Measurements from ENCODE around the gene FAAP20. TPM values are rescaled to one million over a fixed set of nuclear protein-coding genes. Genes with fewer than 3 reads are reported as not detected.

The FAAP20 gene
- total RNA-seq, 1 experiment from 2014 or later, result 184 TPM

GRCh38 chr1:2231532-2232254 lies 37.1 kb upstream of the FAAP20 start:
- in situ Hi-C loops (cut with HindIII; ENCODE audit: low pct_unique_long_range_greater_than_20kb, low sequenced_read_pairs), result no loop called here
- no peak for DNase-seq (ENCODE audit: low read depth)

- DNase-seq (ENCODE audit: low read depth), result no peak
- in situ Hi-C loops (cut with HindIII; ENCODE audit: low pct_unique_long_range_greater_than_20kb, low sequenced_read_pairs), result no loop called here
These were observed 36.4 kb upstream of the FAAP20 start for GRCh38 chr1:2230781-2231531.

- in situ Hi-C loops (cut with HindIII; ENCODE audit: low pct_unique_long_range_greater_than_20kb, low sequenced_read_pairs), result no loop called here
- DNase-seq (ENCODE audit: low read depth), result no peak
These were observed 35.5 kb upstream of the FAAP20 start for GRCh38 chr1:2229911-2230731.

DNA sequence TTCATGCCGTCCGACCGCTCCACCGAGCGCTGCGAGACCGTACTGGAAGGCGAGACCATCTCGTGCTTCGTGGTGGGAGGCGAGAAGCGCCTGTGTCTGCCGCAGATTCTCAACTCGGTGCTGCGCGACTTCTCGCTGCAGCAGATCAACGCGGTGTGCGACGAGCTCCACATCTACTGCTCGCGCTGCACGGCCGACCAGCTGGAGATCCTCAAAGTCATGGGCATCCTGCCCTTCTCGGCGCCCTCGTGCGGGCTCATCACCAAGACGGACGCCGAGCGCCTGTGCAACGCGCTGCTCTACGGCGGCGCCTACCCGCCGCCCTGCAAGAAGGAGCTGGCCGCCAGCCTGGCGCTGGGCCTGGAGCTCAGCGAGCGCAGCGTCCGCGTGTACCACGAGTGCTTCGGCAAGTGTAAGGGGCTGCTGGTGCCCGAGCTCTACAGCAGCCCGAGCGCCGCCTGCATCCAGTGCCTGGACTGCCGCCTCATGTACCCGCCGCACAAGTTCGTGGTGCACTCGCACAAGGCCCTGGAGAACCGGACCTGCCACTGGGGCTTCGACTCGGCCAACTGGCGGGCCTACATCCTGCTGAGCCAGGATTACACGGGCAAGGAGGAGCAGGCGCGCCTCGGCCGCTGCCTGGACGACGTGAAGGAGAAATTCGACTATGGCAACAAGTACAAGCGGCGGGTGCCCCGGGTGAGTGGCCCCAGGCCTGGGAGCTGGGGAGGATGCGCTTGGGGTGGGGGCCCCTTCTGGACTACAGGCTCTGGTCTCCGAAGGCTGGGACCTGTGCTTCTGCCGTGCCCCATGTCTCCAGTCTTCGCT lies 34.7 kb upstream of the FAAP20 start:
- in situ Hi-C loops (cut with HindIII; ENCODE audit: low pct_unique_long_range_greater_than_20kb, low sequenced_read_pairs), result no loop called here
- DNase-seq (ENCODE audit: low read depth), result peak; percentile 63

DNA sequence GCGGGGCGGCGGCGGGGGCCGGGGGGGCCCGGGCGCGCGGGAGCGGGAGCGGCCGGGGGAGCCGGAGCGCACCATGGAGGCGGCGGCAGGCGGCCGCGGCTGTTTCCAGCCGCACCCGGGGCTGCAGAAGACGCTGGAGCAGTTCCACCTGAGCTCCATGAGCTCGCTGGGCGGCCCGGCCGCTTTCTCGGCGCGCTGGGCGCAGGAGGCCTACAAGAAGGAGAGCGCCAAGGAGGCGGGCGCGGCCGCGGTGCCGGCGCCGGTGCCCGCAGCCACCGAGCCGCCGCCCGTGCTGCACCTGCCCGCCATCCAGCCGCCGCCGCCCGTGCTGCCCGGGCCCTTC lies 34.1 kb upstream of the FAAP20 start:
- no peak for DNase-seq (ENCODE audit: low read depth)
- in situ Hi-C loops (cut with HindIII; ENCODE audit: low pct_unique_long_range_greater_than_20kb, low sequenced_read_pairs), result no loop called here

DNA sequence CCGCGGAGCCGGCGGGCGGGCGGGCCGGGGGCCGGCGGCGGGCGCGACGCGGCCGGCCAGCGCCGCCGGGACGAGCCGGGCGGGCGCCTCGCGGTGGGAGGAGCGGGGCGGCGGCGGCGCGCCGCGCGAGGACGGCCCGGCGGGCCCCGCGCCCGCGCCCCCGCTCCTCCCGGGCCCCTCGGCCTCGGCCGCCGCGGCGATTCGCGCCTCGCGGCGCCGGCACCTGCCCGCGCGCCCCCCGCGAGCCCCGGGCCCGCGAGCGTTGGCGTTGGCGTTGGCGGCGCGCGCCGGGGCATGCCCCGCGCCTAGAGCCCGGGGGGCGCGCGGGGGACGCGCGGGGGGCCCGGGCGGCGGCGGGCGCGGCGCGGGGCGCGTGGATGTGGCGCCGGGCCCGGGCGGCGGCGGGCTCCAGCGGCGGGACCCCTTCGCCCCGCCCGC lies 33.6 kb upstream of the FAAP20 start, which contains the start of gene SKI:
TSS of gene SKI (plus strand) at position 163 of the 438 bp plus-strand sequence. CDS start 448 bp downstream, outside the sequence.
- in situ Hi-C loops (cut with HindIII; ENCODE audit: low pct_unique_long_range_greater_than_20kb, low sequenced_read_pairs), result no loop called here
- DNase-seq (ENCODE audit: low read depth), result no peak

DNA sequence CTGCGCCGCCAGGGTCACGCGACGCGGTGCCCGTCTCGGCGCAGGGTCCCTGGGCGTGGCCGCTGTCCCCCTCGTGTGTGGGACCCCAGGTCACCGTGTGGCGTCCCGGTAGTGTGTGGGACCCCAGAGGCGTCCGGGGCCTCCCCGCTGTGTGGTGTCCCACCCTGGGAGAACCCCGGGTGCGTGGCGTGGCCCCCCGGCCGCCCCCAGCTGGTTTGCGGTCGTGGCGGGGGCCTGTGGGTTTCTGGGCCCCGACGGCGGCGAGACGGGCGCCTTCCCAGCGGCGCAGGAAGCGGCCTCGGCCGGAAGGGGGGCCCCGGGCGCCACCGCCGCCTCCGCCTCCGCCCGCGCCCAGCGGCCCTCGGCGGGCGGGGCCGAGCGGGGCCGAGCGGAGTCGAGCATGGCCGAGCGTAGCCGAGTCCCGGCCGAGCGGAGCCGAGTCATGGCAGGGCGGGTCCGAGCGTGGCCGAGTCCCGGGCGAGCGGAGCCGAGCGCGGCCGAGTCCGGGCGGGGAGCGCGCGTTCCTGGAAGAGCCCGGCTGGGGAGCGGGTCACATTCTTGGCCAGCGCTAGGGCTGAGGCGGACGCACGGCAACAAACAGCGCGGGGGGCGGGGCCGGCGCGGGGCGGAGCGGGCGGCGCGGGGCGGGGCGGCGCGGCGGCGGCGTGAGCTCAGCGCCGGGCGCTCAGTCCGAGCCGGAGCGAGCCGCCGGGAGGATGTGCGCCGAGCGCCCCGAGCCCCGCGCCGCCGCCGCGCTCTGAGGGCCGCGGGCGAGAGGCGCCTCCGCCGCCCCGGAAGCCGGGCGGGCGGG lies 33.0 kb upstream of the FAAP20 start:
- in situ Hi-C loops (cut with HindIII; ENCODE audit: low pct_unique_long_range_greater_than_20kb, low sequenced_read_pairs), result no loop called here
- DNase-seq (ENCODE audit: low read depth), result peak; percentile 93

GRCh38 chr1:2226525-2227345 lies 32.2 kb upstream of the FAAP20 start:
- in situ Hi-C loops (cut with HindIII; ENCODE audit: low pct_unique_long_range_greater_than_20kb, low sequenced_read_pairs), result no loop called here
- DNase-seq (ENCODE audit: low read depth), result no peak

DNA sequence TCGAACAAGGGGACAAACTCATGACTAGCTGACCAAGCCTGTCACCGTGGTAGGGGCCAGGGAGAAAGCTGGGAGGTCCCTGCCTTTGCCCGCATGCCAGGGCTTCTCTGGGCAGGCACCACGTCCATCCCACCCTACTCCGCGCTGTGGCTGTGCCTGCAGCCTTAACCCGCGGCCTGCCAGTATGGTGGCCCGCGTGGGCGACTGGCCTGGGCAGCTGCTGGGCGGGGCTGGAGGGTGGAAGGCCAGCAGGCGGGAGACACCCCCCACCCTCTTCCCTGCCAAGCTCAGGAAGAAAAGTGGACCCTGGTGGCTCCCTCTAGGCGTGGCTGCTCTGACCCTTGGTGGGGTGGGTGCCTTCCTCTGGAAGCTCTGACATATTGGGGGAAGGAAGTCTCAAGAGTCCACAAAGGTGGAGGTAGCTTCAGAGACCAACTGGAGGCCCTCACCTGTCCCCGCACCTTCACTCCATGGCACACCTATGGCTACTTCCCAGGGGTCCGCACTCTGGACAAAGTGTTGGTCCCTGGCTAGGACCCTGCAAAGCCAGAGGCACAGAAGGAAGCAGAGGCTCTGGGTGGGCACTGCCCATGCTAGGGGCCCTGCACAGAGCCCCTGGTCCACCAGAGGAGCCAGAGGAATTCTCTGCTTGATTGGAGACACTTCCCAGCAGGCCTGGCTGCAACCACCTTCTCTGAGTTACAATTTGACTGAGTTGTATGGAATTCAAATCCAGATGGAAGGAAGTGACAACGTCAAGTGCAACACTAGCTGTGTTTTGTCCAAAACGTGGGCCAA lies 30.3 kb upstream of the FAAP20 start:
- in situ Hi-C loops (cut with HindIII; ENCODE audit: low pct_unique_long_range_greater_than_20kb, low sequenced_read_pairs), result no loop called here
- DNase-seq (ENCODE audit: low read depth), result no peak

DNA sequence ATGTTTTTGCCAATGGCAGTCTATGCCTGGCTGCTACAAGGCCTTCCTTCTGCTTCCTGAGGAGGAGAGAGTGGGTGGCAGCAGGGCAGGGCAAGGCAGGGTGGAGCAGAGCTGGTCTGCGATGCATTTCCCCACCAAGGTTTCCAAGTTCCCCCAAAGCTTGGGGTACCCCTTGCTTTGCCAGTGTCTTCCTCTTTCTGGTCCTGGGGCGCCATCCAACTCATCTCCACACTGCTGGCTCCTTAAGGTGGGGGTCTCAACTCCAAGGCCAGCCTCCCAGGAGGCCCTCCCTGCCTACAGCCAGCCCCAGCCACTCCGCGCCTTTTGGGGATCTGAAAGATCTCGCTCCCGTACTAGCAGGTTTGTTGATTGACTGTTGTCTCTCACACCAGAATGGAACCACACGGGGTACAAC lies 29.6 kb upstream of the FAAP20 start:
- DNase-seq (ENCODE audit: low read depth), result no peak
- in situ Hi-C loops (cut with HindIII; ENCODE audit: low pct_unique_long_range_greater_than_20kb, low sequenced_read_pairs), result no loop called here

DNA sequence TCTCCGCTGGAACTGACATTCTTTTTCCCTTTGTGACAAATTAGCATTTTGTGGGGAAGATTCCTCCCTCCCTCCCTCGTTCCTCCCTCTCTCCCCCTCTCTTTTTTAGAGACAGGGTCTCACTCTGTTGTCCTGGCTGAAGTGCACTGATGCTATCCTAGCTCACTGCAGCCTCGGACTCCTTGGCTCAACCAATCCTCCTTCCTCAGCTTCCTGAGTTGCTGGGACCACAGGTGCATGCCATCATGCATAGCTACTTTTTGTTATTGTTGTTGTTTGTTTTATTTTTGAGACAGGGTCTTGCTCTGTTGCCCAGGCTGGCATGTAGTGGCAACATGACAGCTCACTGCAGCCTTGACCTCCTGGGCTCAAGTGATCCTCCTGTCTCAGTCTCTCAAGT lies 26.7 kb upstream of the FAAP20 start:
- in situ Hi-C loops (cut with HindIII; ENCODE audit: low pct_unique_long_range_greater_than_20kb, low sequenced_read_pairs), result no loop called here
- no peak for DNase-seq (ENCODE audit: low read depth)

GRCh38 chr1:2216767-2217058 lies 22.1 kb upstream of the FAAP20 start:
- no peak for DNase-seq (ENCODE audit: low read depth)
- in situ Hi-C loops (cut with HindIII; ENCODE audit: low pct_unique_long_range_greater_than_20kb, low sequenced_read_pairs), result no loop called here

DNA sequence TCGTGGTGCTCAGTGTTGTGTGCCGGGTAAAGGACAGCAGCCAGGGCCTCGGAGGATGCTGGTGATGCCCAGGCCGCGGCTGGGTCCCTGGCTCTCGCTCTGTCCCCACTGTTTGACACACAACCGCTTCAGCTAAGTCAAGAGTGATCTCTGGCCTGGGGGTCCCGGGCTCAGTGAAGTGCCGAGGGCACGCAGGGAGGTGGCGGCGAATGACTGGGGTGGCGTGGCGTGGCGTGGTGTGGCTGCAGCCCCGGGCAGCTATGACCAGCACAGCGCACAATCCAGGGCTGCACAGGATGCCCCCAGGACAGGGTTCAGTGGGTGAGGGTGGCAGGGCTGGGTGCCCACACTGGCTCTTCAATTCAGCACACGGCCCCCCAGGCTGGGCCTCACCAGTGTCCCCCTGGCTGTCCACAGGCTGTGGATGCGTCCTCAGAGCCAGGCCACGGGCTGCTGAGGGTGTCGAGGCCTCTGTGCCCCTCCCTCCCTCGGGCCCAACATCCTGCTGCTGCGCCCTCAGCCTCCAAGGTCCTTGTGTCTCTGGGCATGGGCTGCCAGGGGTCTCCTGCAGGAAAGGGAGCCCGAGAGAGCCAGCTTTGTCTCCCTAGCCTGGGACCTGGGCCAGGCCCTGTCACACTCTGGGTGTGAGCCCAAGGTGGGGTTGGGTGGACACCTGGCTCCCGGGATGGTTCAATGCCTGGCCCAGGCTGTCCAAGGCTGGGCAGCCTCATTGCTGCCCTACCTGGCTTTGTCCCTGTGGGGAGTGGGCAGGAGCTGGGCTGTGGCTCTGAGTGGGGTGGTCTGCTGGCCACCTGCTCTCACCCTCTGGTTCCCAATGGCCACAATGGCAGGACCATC lies 21.6 kb upstream of the FAAP20 start:
- in situ Hi-C loops (cut with HindIII; ENCODE audit: low pct_unique_long_range_greater_than_20kb, low sequenced_read_pairs), result no loop called here
- no peak for DNase-seq (ENCODE audit: low read depth)

DNA sequence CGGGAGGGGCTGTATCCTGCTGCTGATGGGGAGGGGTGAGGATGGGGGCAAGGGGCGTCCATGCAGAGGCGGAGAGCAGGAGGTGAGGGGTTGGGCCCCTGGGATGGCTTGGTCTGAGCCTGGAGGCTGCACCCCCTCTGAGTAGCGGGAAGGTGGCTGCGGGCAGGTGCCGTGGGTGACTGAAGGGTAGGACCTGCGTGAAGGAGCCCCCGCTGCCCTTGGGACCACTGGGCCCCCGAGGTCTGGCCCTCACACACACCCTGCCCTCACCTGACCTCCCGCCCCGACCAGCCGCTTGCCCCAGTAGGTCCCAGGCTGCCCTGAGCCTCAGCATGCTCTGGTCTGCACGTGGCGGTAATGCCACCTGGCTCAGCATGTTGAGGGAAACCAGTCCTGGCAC lies 20.8 kb upstream of the FAAP20 start:
- DNase-seq (ENCODE audit: low read depth), result no peak
- in situ Hi-C loops (cut with HindIII; ENCODE audit: low pct_unique_long_range_greater_than_20kb, low sequenced_read_pairs), result no loop called here

- DNase-seq (ENCODE audit: low read depth), result no peak
- in situ Hi-C loops (cut with HindIII; ENCODE audit: low pct_unique_long_range_greater_than_20kb, low sequenced_read_pairs), result no loop called here
These were observed 20.1 kb upstream of the FAAP20 start for GRCh38 chr1:2214541-2215241.
